GM23248 (cell line): ENCODE data around the gene ANKRD39. TPM values are rescaled to one million over a fixed set of nuclear protein-coding genes. Genes with fewer than 3 reads are reported as not detected.

Source experiments
- DNase-seq: peaks from one replicate; pipeline ENCODE4 v3.0.0-alpha.2; 2015
- H2AFZ ChIP-seq: fragments of 200-600 bp; sonication (generic); 2 replicates; pipeline ENCODE4 v1.6.1; 2016; ENCODE audit warnings: antibody characterized with exemption
- H3F3A ChIP-seq: fragments of 200-600 bp; sonication (generic); 2 replicates; pipeline ENCODE4 v1.6.1; 2016; ENCODE audit warnings: mild to moderate bottlenecking, antibody characterized with exemption, mixed run types; ENCODE audit not compliant: insufficient read depth
- H3K27ac ChIP-seq: fragments of 200-600 bp; sonication (generic); 2 replicates; pipeline ENCODE4 v1.5.1; 2016; ENCODE audit warnings: mild to moderate bottlenecking
- H3K27me3 ChIP-seq: fragments of 200-600 bp; sonication (generic); replicated peaks from 2 replicates; pipeline ENCODE4 v1.6.1; 2016; ENCODE audit warnings: mild to moderate bottlenecking; ENCODE audit not compliant: insufficient read depth
- H3K36me3 ChIP-seq: fragments of 200-600 bp; sonication (generic); 2 replicates; pipeline ENCODE4 v1.6.1; 2016; ENCODE audit warnings: low read depth, mild to moderate bottlenecking
- H3K4me1 ChIP-seq: fragments of 200-600 bp; sonication (generic); 2 replicates; pipeline ENCODE4 v1.6.1; 2016; ENCODE audit warnings: mild to moderate bottlenecking; ENCODE audit not compliant: insufficient read depth
- H3K4me2 ChIP-seq: fragments of 200-600 bp; sonication (generic); one replicate; pipeline ENCODE4 v1.6.1; 2016; ENCODE audit warnings: mild to moderate bottlenecking; ENCODE audit not compliant: unreplicated experiment
- H3K4me3 ChIP-seq: fragments of 200-600 bp; sonication (generic); 2 replicates; pipeline ENCODE4 v1.5.1; 2016; ENCODE audit warnings: mild to moderate bottlenecking
- H3K79me2 ChIP-seq: fragments of 200-600 bp; sonication (generic); 2 replicates; pipeline ENCODE4 v1.6.1; 2016; ENCODE audit warnings: mild to moderate bottlenecking; ENCODE audit not compliant: insufficient read depth
- H3K9ac ChIP-seq: fragments of 200-600 bp; sonication (generic); 2 replicates; pipeline ENCODE4 v1.6.1; 2016; ENCODE audit warnings: mild to moderate bottlenecking
- H3K9me2 ChIP-seq: fragments of 200-600 bp; sonication (generic); 2 replicates; pipeline ENCODE4 v1.6.1; 2016; ENCODE audit warnings: mixed run types, mild to moderate bottlenecking, moderate library complexity; ENCODE audit not compliant: insufficient read depth
- H3K9me3 ChIP-seq: fragments of 200-600 bp; sonication (generic); one replicate; pipeline ENCODE4 v1.6.1; 2017; ENCODE audit warnings: low read depth
- H4K20me1 ChIP-seq: fragments of 200-600 bp; sonication (generic); 2 replicates; pipeline ENCODE4 v1.6.0; 2016; ENCODE audit not compliant: insufficient read depth
- EZH2 ChIP-seq: fragments of 200-600 bp; sonication (generic); IDR thresholded peaks from 2 replicates; pipeline ENCODE4 v1.6.1; 2018; ENCODE audit warnings: antibody characterized with exemption, mild to moderate bottlenecking; ENCODE audit not compliant: insufficient read depth, poor library complexity, severe bottlenecking
- EZH2phosphoT487 ChIP-seq: fragments of 200-600 bp; sonication (generic); IDR thresholded peaks from 2 replicates; pipeline ENCODE4 v1.6.1; 2018; ENCODE audit warnings: antibody characterized with exemption, moderate library complexity, mild to moderate bottlenecking, low read depth; ENCODE audit not compliant: insufficient read depth
- WGBS, 2 experiments: methylation state at CpG; one replicate each; pipeline ENCODE4 v1.1.6; 2015 to 2017; ENCODE audit warnings: low lambda C conversion rate in 2 of 2, low coverage in 1 of 2; ENCODE audit errors: missing lambda C conversion rate in 2 of 2; 5-methylcytosine and 5-hydroxymethylcytosine counted together
- in situ Hi-C: fragments of 300-500 bp; cut with MboI; formaldehyde crosslinking; loops from 2 replicates; pipeline ENCODE4 v1.15.0; 2020
- polyA plus RNA-seq: library from polyadenylated mRNA; unstranded; fragments of >200 nt; fragmentation: Nextera tagmentation; extraction: Ambion mirVana; gene quantifications from 2 replicates; pipeline ENCODE4 v1.2.1, GENCODE V29; 2016
- total RNA-seq: library from RNA; depleted of rRNA; stranded (reverse); fragments of >200 nt; shearing (Covaris generic); gene quantifications from 2 replicates; pipeline ENCODE4 v1.2.3, GENCODE V29; 2014

Gene ANKRD39
- total and polyA plus RNA-seq, 2 experiments from 2014 or later: 10.9 to 12.3 TPM

DNA sequence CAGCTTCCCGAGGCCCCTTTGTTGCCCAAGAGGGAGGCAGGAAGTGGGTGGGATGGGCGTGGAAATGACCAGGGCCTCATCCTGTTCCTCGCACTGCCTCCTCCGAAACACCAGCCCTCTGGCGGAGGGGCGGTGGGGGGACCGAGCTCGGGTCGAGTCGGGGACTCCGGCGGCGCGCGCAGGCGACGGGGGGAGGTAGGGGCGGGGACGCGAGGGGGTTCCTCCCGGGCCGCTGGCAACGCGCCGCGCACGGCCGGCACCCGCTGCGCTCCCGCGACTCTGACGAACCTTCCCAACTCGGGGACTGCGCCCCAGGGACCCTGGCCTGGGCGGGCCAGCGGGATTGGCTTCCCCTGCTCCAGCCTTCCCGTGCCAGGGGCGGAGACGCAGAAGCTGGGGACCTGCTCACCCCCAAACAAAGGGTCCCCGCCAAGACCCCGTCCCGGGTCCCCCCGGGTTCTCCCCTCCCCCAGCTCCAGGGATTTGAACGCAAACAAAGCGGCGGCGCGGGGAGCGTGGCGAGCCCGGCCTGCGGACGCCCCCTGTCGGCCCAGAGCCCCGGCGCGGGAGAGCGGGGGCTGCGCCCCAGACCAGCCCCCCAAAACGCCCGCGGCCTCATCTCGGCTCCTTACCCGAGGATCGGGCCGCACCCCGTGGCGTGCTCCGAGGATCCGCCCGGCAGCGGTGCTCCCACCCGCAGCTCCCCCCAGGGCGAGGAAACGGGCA lies 10.9 kb upstream of the ANKRD39 start:
- in situ Hi-C loops: loop anchor here (25.0 kb wide), 1 partner anchor 244 kb away; the partner anchor contains the start of gene ANKRD36
- peak overlapping the region; percentile 86 for H3K4me3 ChIP-seq
- peak overlapping the region; percentile 95 for H3K9ac ChIP-seq
- peaks cover 35% of the 10 kb centered on the region for H3K79me2 ChIP-seq
- H3K27me3 ChIP-seq: no peaks in the 10 kb centered on the region
- TF ChIP-seq EZH2phosphoT487 (no peak), EZH2 (no peak)
- WGBS, 2 experiments: 1 to 2% methylated on average over 12 to 57 of the region's 76 CpGs
- H3K27ac ChIP-seq: peak overlapping the region; percentile 75
- no peaks in the 10 kb centered on the region for H3K36me3 ChIP-seq
- H3K9me3 ChIP-seq: no peaks in the 10 kb centered on the region
- DNase-seq: peak; percentile 92
- H3F3A ChIP-seq: no peaks in the 10 kb centered on the region
- no peaks in the 10 kb centered on the region for H4K20me1 ChIP-seq
- H2AFZ ChIP-seq: peak overlapping the region; percentile 78
- H3K9me2 ChIP-seq: no peaks in the 10 kb centered on the region
- peak overlapping the region; percentile 99 for H3K4me2 ChIP-seq
- peaks cover 15% of the 10 kb centered on the region for H3K4me1 ChIP-seq

- Histone ChIP-seq H2AFZ (peak overlapping the region; percentile 78), H3K27ac (peak overlapping the region; percentile 75), H3K79me2 (peaks cover 35% of the 10 kb centered on the region), H3K36me3 (peaks cover 6% of the 10 kb centered on the region; the same call in 1 of the 2 replicates), H3F3A (no peaks in the 10 kb centered on the region), H3K27me3 (no peaks in the 10 kb centered on the region), H3K9me3 (no peaks in the 10 kb centered on the region), H3K4me2 (peak overlapping the region; percentile 99), H4K20me1 (no peaks in the 10 kb centered on the region), H3K4me1 (peaks cover 7% of the 10 kb centered on the region), H3K9me2 (no peaks in the 10 kb centered on the region), H3K9ac (peak overlapping the region; percentile 95), H3K4me3 (peak overlapping the region; percentile 86)
- 5 to 6% methylated on average over 25 to 27 of the region's 27 CpGs for WGBS, 2 experiments
- in situ Hi-C loops: loop anchor here (25.0 kb wide), 1 partner anchor 244 kb away; the partner anchor contains the start of gene ANKRD36
- peak; percentile 63 for DNase-seq
- TF ChIP-seq EZH2 (no peak), EZH2phosphoT487 (no peak)
These were observed 10.1 kb upstream of the ANKRD39 start for GRCh38 chr2:96867756-96868554.

DNA sequence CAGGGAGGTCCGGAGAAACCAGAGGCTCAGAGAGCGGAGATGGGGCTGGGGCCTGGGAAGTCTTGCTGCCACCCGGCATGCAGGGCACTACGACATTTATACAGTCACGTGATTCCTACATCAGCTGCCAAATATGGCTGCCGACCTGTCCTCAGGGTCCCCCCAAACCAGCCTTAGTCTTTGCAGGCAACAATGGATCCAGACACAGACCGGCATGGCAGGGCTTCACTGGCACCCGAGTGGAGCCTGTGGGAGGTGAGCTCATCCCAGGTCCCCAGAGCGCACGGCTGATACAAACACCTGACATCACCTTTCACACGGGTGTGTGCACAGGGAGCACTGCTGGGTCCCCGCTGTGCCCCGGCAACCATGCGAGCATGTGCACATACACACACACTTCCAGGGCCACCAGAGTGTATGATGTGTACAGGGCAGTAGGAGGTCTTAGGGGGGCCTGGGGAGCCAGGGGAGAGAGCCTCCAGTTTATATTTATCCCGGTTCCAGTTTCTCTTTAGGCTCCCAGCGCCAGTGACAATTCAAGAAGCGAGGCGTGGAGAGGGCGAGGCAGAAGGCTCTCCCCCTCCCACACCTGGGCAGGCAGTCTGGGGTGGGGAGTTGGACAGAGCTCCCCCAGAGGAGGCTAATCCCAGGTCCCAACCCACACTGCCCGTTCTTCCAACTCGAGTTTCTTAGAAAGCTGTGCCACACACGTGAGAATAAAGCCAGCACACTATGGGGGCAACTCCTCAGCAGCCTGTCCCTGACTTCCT lies 9.4 kb upstream of the ANKRD39 start:
- Histone ChIP-seq H3K27ac (peak overlapping the region; percentile 75), H4K20me1 (no peaks in the 10 kb centered on the region)
- DNase-seq: no peak

More for the DNA sequence above, 9.4 kb upstream of the ANKRD39 start:
- H3K9ac ChIP-seq: peak overlapping the region; percentile 95
- TF ChIP-seq EZH2phosphoT487 (no peak), EZH2 (no peak)
- in situ Hi-C loops: loop anchor here (25.0 kb wide), 1 partner anchor 245 kb away; the partner anchor contains the start of gene ANKRD36
- peaks cover 35% of the 10 kb centered on the region for H3K79me2 ChIP-seq
- peak overlapping the region; percentile 86 for H3K4me3 ChIP-seq
- no peaks in the 10 kb centered on the region for H3F3A ChIP-seq
- peaks cover 6% of the 10 kb centered on the region; the same call in 1 of the 2 replicates for H3K36me3 ChIP-seq
- H3K9me3 ChIP-seq: no peaks in the 10 kb centered on the region
- 58 to 59% methylated on average over 22 of the region's 22 CpGs for WGBS, 2 experiments
- H3K27me3 ChIP-seq: no peaks in the 10 kb centered on the region
- peak overlapping the region; percentile 99 for H3K4me2 ChIP-seq
- peaks cover 5% of the 10 kb centered on the region; the same call in 1 of the 2 replicates for H3K4me1 ChIP-seq
- H2AFZ ChIP-seq: peak overlapping the region; percentile 78
- no peaks in the 10 kb centered on the region for H3K9me2 ChIP-seq
